NOMO-1 (cell line): ENCODE data around the gene LRRN2.
A peak's percentile ranks its signal among the peaks of the same experiment; 100 is the strongest.
"Not testable (repeated sequence)": the region's sequence is repeated elsewhere in the genome, so short reads cannot be mapped to it uniquely, and the experiment has no call there.

ENCODE experiments used
- DNase-seq, 2 experiments: peaks; one replicate each; lab custom pipeline; 2025; ENCODE audit not compliant: unreplicated experiment in 2 of 2; lab: John Stamatoyannopoulos, UW

LRRN2 gene

GRCh38 chr1:204577794-204578478 is 107.6 kb downstream of the LRRN2 start:
- no peak for DNase-seq

- no peak for DNase-seq
Observed at GRCh38 chr1:204576422-204576821, 109.1 kb downstream of the LRRN2 start.

GRCh38 chr1:204575221-204576190 is 110.0 kb downstream of the LRRN2 start:
- no peak for DNase-seq

GRCh38 chr1:204574865-204575163 is 110.7 kb downstream of the LRRN2 start:
- DNase-seq, result no peak

GRCh38 chr1:204574016-204574864 is 111.3 kb downstream of the LRRN2 start:
- no peak for DNase-seq

GRCh38 chr1:204572923-204573922 is 112.3 kb downstream of the LRRN2 start:
- DNase-seq, result no peak

GRCh38 chr1:204571631-204572030 is 113.9 kb downstream of the LRRN2 start:
- no peak for DNase-seq

GRCh38 chr1:204571128-204571527 is 114.4 kb downstream of the LRRN2 start:
- DNase-seq, result peak in 1 of 2 experiments; percentile 1

- not testable (repeated sequence) for DNase-seq
Observed at GRCh38 chr1:204570021-204570420, 115.5 kb downstream of the LRRN2 start.

- DNase-seq, result no peak
Observed at GRCh38 chr1:204569478-204569877, 116.1 kb downstream of the LRRN2 start.

GRCh38 chr1:204568576-204569315 is 116.8 kb downstream of the LRRN2 start:
- DNase-seq, result no peak
